HL-60 (cell line): ENCODE measurements around the gene ADAM22.
"Not testable (repeated sequence)": the region's sequence is repeated elsewhere in the genome, so short reads cannot be mapped to it uniquely, and the experiment has no call there.

Experiments used
- POLR2AphosphoS5 ChIP-seq: IDR thresholded peaks from 2 replicates; pipeline ENCODE4 v1.6.1; 2012; ENCODE audit warnings: low read depth
- TF ChIP-seq, protein P1 (sequence below): IDR thresholded peaks from one replicate; pipeline ENCODE4 v1.5.1; 2011; ENCODE audit warnings: low read length, control low read depth, inconsistent platforms; ENCODE audit not compliant: insufficient read depth

- TF ChIP-seq, protein P1, sequence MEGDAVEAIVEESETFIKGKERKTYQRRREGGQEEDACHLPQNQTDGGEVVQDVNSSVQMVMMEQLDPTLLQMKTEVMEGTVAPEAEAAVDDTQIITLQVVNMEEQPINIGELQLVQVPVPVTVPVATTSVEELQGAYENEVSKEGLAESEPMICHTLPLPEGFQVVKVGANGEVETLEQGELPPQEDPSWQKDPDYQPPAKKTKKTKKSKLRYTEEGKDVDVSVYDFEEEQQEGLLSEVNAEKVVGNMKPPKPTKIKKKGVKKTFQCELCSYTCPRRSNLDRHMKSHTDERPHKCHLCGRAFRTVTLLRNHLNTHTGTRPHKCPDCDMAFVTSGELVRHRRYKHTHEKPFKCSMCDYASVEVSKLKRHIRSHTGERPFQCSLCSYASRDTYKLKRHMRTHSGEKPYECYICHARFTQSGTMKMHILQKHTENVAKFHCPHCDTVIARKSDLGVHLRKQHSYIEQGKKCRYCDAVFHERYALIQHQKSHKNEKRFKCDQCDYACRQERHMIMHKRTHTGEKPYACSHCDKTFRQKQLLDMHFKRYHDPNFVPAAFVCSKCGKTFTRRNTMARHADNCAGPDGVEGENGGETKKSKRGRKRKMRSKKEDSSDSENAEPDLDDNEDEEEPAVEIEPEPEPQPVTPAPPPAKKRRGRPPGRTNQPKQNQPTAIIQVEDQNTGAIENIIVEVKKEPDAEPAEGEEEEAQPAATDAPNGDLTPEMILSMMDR, result not testable (repeated sequence)
- not testable (repeated sequence) for TF ChIP-seq POLR2AphosphoS5
Observed at GRCh38 chr7:87922759-87923395, 11.2 kb upstream of the ADAM22 start.
